C1 segment of cervical spinal cord (tissue), 14 donors: ENCODE results near the gene LCA5.
"Not testable (repeated sequence)": the region's sequence is repeated elsewhere in the genome, so short reads cannot be mapped to it uniquely, and the experiment has no call there.

ENCODE experiments used
- DNase-seq, 14 donors: peaks; one replicate each; lab custom pipeline; 2025; lab: John Stamatoyannopoulos, UW

LCA5 gene

GRCh38 chr6:79538106-79538971 lies 1.1 kb upstream of the LCA5 start:
- DNase-seq: peak in 1 of 14 donors; percentile 65

- DNase-seq: peak in 4 of 14 donors; percentile 52 to 75 (median 58)
These were observed 661 bp downstream of the LCA5 start for GRCh38 chr6:79536585-79536953.

- not testable (repeated sequence) for DNase-seq
These were observed 7.7 kb downstream of the LCA5 start for GRCh38 chr6:79529567-79529966.

GRCh38 chr6:79526897-79527296 lies 10.3 kb downstream of the LCA5 start:
- no peak for DNase-seq

GRCh38 chr6:79525272-79526100 lies 11.7 kb downstream of the LCA5 start:
- DNase-seq: no peak

- no peak for DNase-seq
These were observed 13.2 kb downstream of the LCA5 start for GRCh38 chr6:79524065-79524464.

GRCh38 chr6:79522609-79523008 lies 14.6 kb downstream of the LCA5 start:
- DNase-seq: no peak

- DNase-seq: no peak
These were observed 16.7 kb downstream of the LCA5 start for GRCh38 chr6:79520534-79520933.

GRCh38 chr6:79518842-79519241 lies 18.4 kb downstream of the LCA5 start:
- DNase-seq: no peak

- DNase-seq: no peak
These were observed 21.8 kb downstream of the LCA5 start for GRCh38 chr6:79515436-79515835.

- no peak for DNase-seq
These were observed 24.1 kb downstream of the LCA5 start for GRCh38 chr6:79513111-79513510.

GRCh38 chr6:79512014-79512413 lies 25.2 kb downstream of the LCA5 start:
- no peak for DNase-seq

- DNase-seq: no peak
These were observed 26.5 kb downstream of the LCA5 start for GRCh38 chr6:79510707-79511106.

- no peak for DNase-seq
These were observed 31.0 kb downstream of the LCA5 start for GRCh38 chr6:79506251-79506650.

GRCh38 chr6:79504372-79504771 lies 32.9 kb downstream of the LCA5 start:
- DNase-seq: no peak

GRCh38 chr6:79498842-79499241 lies 38.4 kb downstream of the LCA5 start:
- no peak for DNase-seq

GRCh38 chr6:79495246-79495645 lies 42.0 kb downstream of the LCA5 start:
- DNase-seq: no peak

- no peak for DNase-seq
These were observed 42.4 kb downstream of the LCA5 start for GRCh38 chr6:79494841-79495240.

GRCh38 chr6:79470728-79471127 lies 66.5 kb downstream of the LCA5 start:
- DNase-seq: no peak

- no peak for DNase-seq
These were observed 67.6 kb downstream of the LCA5 start for GRCh38 chr6:79469376-79470246.

GRCh38 chr6:79468587-79468986 lies 68.6 kb downstream of the LCA5 start:
- no peak for DNase-seq

- DNase-seq: no peak
These were observed 69.1 kb downstream of the LCA5 start for GRCh38 chr6:79468116-79468515.
